Measurements from ENCODE around the gene OGN.

GRCh38 chr9:92392690-92393089, 11.7 kb downstream of the OGN start:
- TF ChIP-seq SCRT1 (tag by site-specific recombination; IDR thresholded peaks at IDR 0.05; ENCODE audit: borderline replicate concordance) (no peak), ZNF248 (tag by site-specific recombination; IDR thresholded peaks at IDR 0.05) (no peak)

Data from HEK293 (cell line).